ENCODE data around the gene PDE6H.

- TF ChIP-seq CTCF (conservative IDR thresholded peaks at IDR 0.05 in 1 of 2, IDR thresholded peaks at IDR 0.05 in 1 of 2; ENCODE audit: extremely low read depth in 1 of 2, insufficient read depth in 1 of 2, low read depth in 1 of 2, low read length in 2 of 2): no peak
- no peak for TF ChIP-seq EZH2 (IDR thresholded peaks at IDR 0.05; ENCODE audit: borderline replicate concordance, low read length)
These were observed 18.2 kb downstream of the PDE6H start for GRCh38 chr12:14991069-14991468.
